ENCODE results near the gene FAM174B.

The FAM174B gene

GRCh38 chr15:92664178-92664900 is 8.8 kb upstream of the FAM174B start:
- no peak for DNase-seq (ENCODE audit: low spot score)

GRCh38 chr15:92663250-92663951 is 7.8 kb upstream of the FAM174B start:
- no peak for DNase-seq (ENCODE audit: low spot score)

GRCh38 chr15:92662762-92663161 is 7.2 kb upstream of the FAM174B start:
- no peak for DNase-seq (ENCODE audit: low spot score)

- no peak for DNase-seq (ENCODE audit: low spot score)
These were observed 6.4 kb upstream of the FAM174B start for GRCh38 chr15:92661956-92662355.

GRCh38 chr15:92661069-92661468 is 5.5 kb upstream of the FAM174B start:
- no peak for DNase-seq (ENCODE audit: low spot score)

GRCh38 chr15:92657486-92657885 is 1.9 kb upstream of the FAM174B start:
- no peak for DNase-seq (ENCODE audit: low spot score)

GRCh38 chr15:92656089-92656488 is 514 bp upstream of the FAM174B start:
- DNase-seq (ENCODE audit: low spot score) = no peak

- no peak for DNase-seq (ENCODE audit: low spot score)
These were observed 913 bp downstream of the FAM174B start for GRCh38 chr15:92654662-92655061.

- peak; percentile 65 for DNase-seq (ENCODE audit: low spot score)
These were observed 1.6 kb downstream of the FAM174B start for GRCh38 chr15:92653836-92654539.

- DNase-seq (ENCODE audit: low spot score) = no peak
These were observed 2.2 kb downstream of the FAM174B start for GRCh38 chr15:92653366-92653765.

- DNase-seq (ENCODE audit: low spot score) = no peak
These were observed 3.0 kb downstream of the FAM174B start for GRCh38 chr15:92652576-92652966.

GRCh38 chr15:92651877-92652575 is 3.5 kb downstream of the FAM174B start:
- DNase-seq (ENCODE audit: low spot score) = no peak

GRCh38 chr15:92650966-92651365 is 4.6 kb downstream of the FAM174B start:
- DNase-seq (ENCODE audit: low spot score) = no peak

GRCh38 chr15:92650256-92650655 is 5.3 kb downstream of the FAM174B start:
- DNase-seq (ENCODE audit: low spot score) = no peak

- DNase-seq (ENCODE audit: low spot score) = no peak
These were observed 7.2 kb downstream of the FAM174B start for GRCh38 chr15:92648190-92648875.

GRCh38 chr15:92647467-92648163 is 8.0 kb downstream of the FAM174B start:
- no peak for DNase-seq (ENCODE audit: low spot score)

- DNase-seq (ENCODE audit: low spot score) = no peak
These were observed 9.4 kb downstream of the FAM174B start for GRCh38 chr15:92646216-92646615.

- DNase-seq (ENCODE audit: low spot score) = no peak
These were observed 9.8 kb downstream of the FAM174B start for GRCh38 chr15:92645731-92646130.

GRCh38 chr15:92645051-92645631 is 10.4 kb downstream of the FAM174B start:
- no peak for DNase-seq (ENCODE audit: low spot score)

- no peak for DNase-seq (ENCODE audit: low spot score)
These were observed 11.4 kb downstream of the FAM174B start for GRCh38 chr15:92643849-92644815.
